Measurements from ENCODE around the gene BARX1.
"Not testable (repeated sequence)": the region's sequence is repeated elsewhere in the genome, so short reads cannot be mapped to it uniquely, and the experiment has no call there.

Gene BARX1

GRCh38 chr9:93945400-93946337, 9.5 kb downstream of the BARX1 start:
- Histone ChIP-seq H3K4me1 (ENCODE audit: control insufficient read depth, insufficient read depth, low read length) (no peaks in the 10 kb centered on the region), H3K27ac (ENCODE audit: low read depth, low read length) (no peak overlapping the region), H3K9ac (ENCODE audit: low read length) (no peak overlapping the region), H3K4me3 (ENCODE audit: low read length) (peak overlapping the region; percentile 52), H3K27me3 (ENCODE audit: control insufficient read depth, insufficient read depth, low read length) (peaks cover 64% of the 10 kb centered on the region), H3K36me3 (ENCODE audit: control insufficient read depth, insufficient read depth, low read length) (no peaks in the 10 kb centered on the region)

- H3K4me1 ChIP-seq (ENCODE audit: control insufficient read depth, insufficient read depth, low read length): no peaks in the 10 kb centered on the region
- no peak overlapping the region for H3K4me3 ChIP-seq (ENCODE audit: low read length)
- H3K27me3 ChIP-seq (ENCODE audit: control insufficient read depth, insufficient read depth, low read length): peaks cover 49% of the 10 kb centered on the region
- no peak overlapping the region for H3K27ac ChIP-seq (ENCODE audit: low read depth, low read length)
- no peak overlapping the region for H3K9ac ChIP-seq (ENCODE audit: low read length)
- H3K36me3 ChIP-seq (ENCODE audit: control insufficient read depth, insufficient read depth, low read length): no peaks in the 10 kb centered on the region
These were observed 11.1 kb downstream of the BARX1 start for GRCh38 chr9:93944011-93944410.

GRCh38 chr9:93942161-93942560, 13.0 kb downstream of the BARX1 start:
- peaks cover 40% of the 10 kb centered on the region for H3K27me3 ChIP-seq (ENCODE audit: control insufficient read depth, insufficient read depth, low read length)
- no peak overlapping the region for H3K4me3 ChIP-seq (ENCODE audit: low read length)
- H3K9ac ChIP-seq (ENCODE audit: low read length): no peak overlapping the region
- no peaks in the 10 kb centered on the region for H3K36me3 ChIP-seq (ENCODE audit: control insufficient read depth, insufficient read depth, low read length)
- no peaks in the 10 kb centered on the region for H3K4me1 ChIP-seq (ENCODE audit: control insufficient read depth, insufficient read depth, low read length)
- H3K27ac ChIP-seq (ENCODE audit: low read depth, low read length): no peak overlapping the region

- Histone ChIP-seq H3K36me3 (ENCODE audit: control insufficient read depth, insufficient read depth, low read length) (no peaks in the 10 kb centered on the region), H3K27me3 (ENCODE audit: control insufficient read depth, insufficient read depth, low read length) (peaks cover 35% of the 10 kb centered on the region), H3K4me3 (ENCODE audit: low read length) (no peak overlapping the region), H3K9ac (ENCODE audit: low read length) (no peak overlapping the region), H3K27ac (ENCODE audit: low read depth, low read length) (no peak overlapping the region), H3K4me1 (ENCODE audit: control insufficient read depth, insufficient read depth, low read length) (no peaks in the 10 kb centered on the region)
These were observed 13.7 kb downstream of the BARX1 start for GRCh38 chr9:93941493-93941892.

GRCh38 chr9:93940951-93941350, 14.2 kb downstream of the BARX1 start:
- no peak overlapping the region for H3K9ac ChIP-seq (ENCODE audit: low read length)
- no peak overlapping the region for H3K4me3 ChIP-seq (ENCODE audit: low read length)
- no peaks in the 10 kb centered on the region for H3K4me1 ChIP-seq (ENCODE audit: control insufficient read depth, insufficient read depth, low read length)
- H3K36me3 ChIP-seq (ENCODE audit: control insufficient read depth, insufficient read depth, low read length): no peaks in the 10 kb centered on the region
- no peak overlapping the region for H3K27ac ChIP-seq (ENCODE audit: low read depth, low read length)
- peaks cover 29% of the 10 kb centered on the region for H3K27me3 ChIP-seq (ENCODE audit: control insufficient read depth, insufficient read depth, low read length)

- H3K4me3 ChIP-seq (ENCODE audit: low read length); H3K36me3 ChIP-seq (ENCODE audit: control insufficient read depth, insufficient read depth, low read length); H3K4me1 ChIP-seq (ENCODE audit: control insufficient read depth, insufficient read depth, low read length); H3K9ac ChIP-seq (ENCODE audit: low read length); H3K27ac ChIP-seq (ENCODE audit: low read depth, low read length): not testable (repeated sequence)
- H3K27me3 ChIP-seq (ENCODE audit: control insufficient read depth, insufficient read depth, low read length): peaks cover 16% of the 10 kb centered on the region
These were observed 15.6 kb downstream of the BARX1 start for GRCh38 chr9:93939589-93939988.

- Histone ChIP-seq H3K27ac (ENCODE audit: low read depth, low read length) (no peak overlapping the region), H3K4me1 (ENCODE audit: control insufficient read depth, insufficient read depth, low read length) (no peaks in the 10 kb centered on the region), H3K27me3 (ENCODE audit: control insufficient read depth, insufficient read depth, low read length) (peaks cover 3% of the 10 kb centered on the region), H3K4me3 (ENCODE audit: low read length) (no peak overlapping the region), H3K9ac (ENCODE audit: low read length) (no peak overlapping the region), H3K36me3 (ENCODE audit: control insufficient read depth, insufficient read depth, low read length) (no peaks in the 10 kb centered on the region)
These were observed 18.0 kb downstream of the BARX1 start for GRCh38 chr9:93937193-93937592.

- no peak overlapping the region for H3K4me3 ChIP-seq (ENCODE audit: low read length)
- no peak overlapping the region for H3K9ac ChIP-seq (ENCODE audit: low read length)
- H3K4me1 ChIP-seq (ENCODE audit: control insufficient read depth, insufficient read depth, low read length): no peaks in the 10 kb centered on the region
These were observed 23.2 kb downstream of the BARX1 start for GRCh38 chr9:93931905-93932304.

GRCh38 chr9:93930070-93930469, 25.1 kb downstream of the BARX1 start:
- no peak overlapping the region for H3K27ac ChIP-seq (ENCODE audit: low read depth, low read length)
- no peak overlapping the region for H3K9ac ChIP-seq (ENCODE audit: low read length)
- no peaks in the 10 kb centered on the region for H3K36me3 ChIP-seq (ENCODE audit: control insufficient read depth, insufficient read depth, low read length)
- no peaks in the 10 kb centered on the region for H3K27me3 ChIP-seq (ENCODE audit: control insufficient read depth, insufficient read depth, low read length)
- no peaks in the 10 kb centered on the region for H3K4me1 ChIP-seq (ENCODE audit: control insufficient read depth, insufficient read depth, low read length)
- no peak overlapping the region for H3K4me3 ChIP-seq (ENCODE audit: low read length)

More at GRCh38 chr9:93931905-93932304, 23.2 kb downstream of the BARX1 start:
- H3K27me3 ChIP-seq (ENCODE audit: control insufficient read depth, insufficient read depth, low read length): no peaks in the 10 kb centered on the region
- H3K27ac ChIP-seq (ENCODE audit: low read depth, low read length): no peak overlapping the region
- no peaks in the 10 kb centered on the region for H3K36me3 ChIP-seq (ENCODE audit: control insufficient read depth, insufficient read depth, low read length)

GRCh38 chr9:93929231-93929630, 25.9 kb downstream of the BARX1 start:
- H3K9ac ChIP-seq (ENCODE audit: low read length): no peak overlapping the region
- H3K27me3 ChIP-seq (ENCODE audit: control insufficient read depth, insufficient read depth, low read length): no peaks in the 10 kb centered on the region
- no peak overlapping the region for H3K27ac ChIP-seq (ENCODE audit: low read depth, low read length)
- no peaks in the 10 kb centered on the region for H3K36me3 ChIP-seq (ENCODE audit: control insufficient read depth, insufficient read depth, low read length)
- no peak overlapping the region for H3K4me3 ChIP-seq (ENCODE audit: low read length)
- no peaks in the 10 kb centered on the region for H3K4me1 ChIP-seq (ENCODE audit: control insufficient read depth, insufficient read depth, low read length)

GRCh38 chr9:93922535-93922934, 32.6 kb downstream of the BARX1 start:
- H3K4me1 ChIP-seq (ENCODE audit: control insufficient read depth, insufficient read depth, low read length): no peaks in the 10 kb centered on the region
- no peaks in the 10 kb centered on the region for H3K27me3 ChIP-seq (ENCODE audit: control insufficient read depth, insufficient read depth, low read length)
- no peak overlapping the region for H3K4me3 ChIP-seq (ENCODE audit: low read length)
- H3K9ac ChIP-seq (ENCODE audit: low read length): no peak overlapping the region
- no peak overlapping the region for H3K27ac ChIP-seq (ENCODE audit: low read depth, low read length)
- H3K36me3 ChIP-seq (ENCODE audit: control insufficient read depth, insufficient read depth, low read length): no peaks in the 10 kb centered on the region

GRCh38 chr9:93920131-93920800, 34.9 kb downstream of the BARX1 start:
- Histone ChIP-seq H3K9ac (ENCODE audit: low read length) (no peak overlapping the region), H3K4me1 (ENCODE audit: control insufficient read depth, insufficient read depth, low read length) (no peaks in the 10 kb centered on the region), H3K27ac (ENCODE audit: low read depth, low read length) (no peak overlapping the region), H3K27me3 (ENCODE audit: control insufficient read depth, insufficient read depth, low read length) (no peaks in the 10 kb centered on the region), H3K4me3 (ENCODE audit: low read length) (no peak overlapping the region), H3K36me3 (ENCODE audit: control insufficient read depth, insufficient read depth, low read length) (no peaks in the 10 kb centered on the region)

Data from rectal smooth muscle tissue (tissue), 1 donor.